Superior temporal gyrus (tissue), 1 donor: Measurements from ENCODE around the gene ARID3C.
A peak's percentile ranks its signal among the peaks of the same experiment; 100 is the strongest.
"Not testable (repeated sequence)": the region's sequence is repeated elsewhere in the genome, so short reads cannot be mapped to it uniquely, and the experiment has no call there.

Experiments used
- DNase-seq: peaks from one replicate; pipeline ENCODE4 v3.0.0-alpha.2; 2016; ENCODE audit errors: extremely low spot score

The ARID3C gene

GRCh38 chr9:34652602-34653000 lies 23.7 kb upstream of the ARID3C start:
- DNase-seq = peak; percentile 30

- peak; percentile 88 for DNase-seq
Observed at GRCh38 chr9:34651876-34652601, 23.2 kb upstream of the ARID3C start, which contains the start of gene IL11RA. Gene IL11RA (plus strand): TSS chr9:34652185. CDS start chr9:34655218, 3,033 bp downstream.

GRCh38 chr9:34651321-34651720 lies 22.5 kb upstream of the ARID3C start:
- DNase-seq = no peak

- DNase-seq = no peak
Observed at GRCh38 chr9:34650816-34651215, 21.9 kb upstream of the ARID3C start.

DNA sequence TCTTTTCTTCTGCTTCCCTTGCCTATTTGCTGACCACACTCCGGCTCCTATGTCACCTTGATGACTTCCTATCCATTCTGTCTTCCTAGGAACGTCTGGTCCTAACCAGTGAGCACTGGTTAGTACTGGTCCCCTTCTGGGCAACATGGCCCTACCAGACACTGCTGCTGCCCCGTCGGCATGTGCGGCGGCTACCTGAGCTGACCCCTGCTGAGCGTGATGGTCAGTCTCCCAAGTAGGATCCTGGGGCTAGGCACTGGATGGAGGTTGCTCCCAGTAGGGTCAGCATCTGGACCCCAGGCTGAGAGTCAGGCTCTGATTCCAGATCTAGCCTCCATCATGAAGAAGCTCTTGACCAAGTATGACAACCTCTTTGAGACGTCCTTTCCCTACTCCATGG lies 19.8 kb upstream of the ARID3C start:
- no peak for DNase-seq

GRCh38 chr9:34647651-34648050 lies 18.8 kb upstream of the ARID3C start:
- DNase-seq = no peak

- DNase-seq = no peak
Observed at GRCh38 chr9:34647084-34647403, 18.2 kb upstream of the ARID3C start.

DNA sequence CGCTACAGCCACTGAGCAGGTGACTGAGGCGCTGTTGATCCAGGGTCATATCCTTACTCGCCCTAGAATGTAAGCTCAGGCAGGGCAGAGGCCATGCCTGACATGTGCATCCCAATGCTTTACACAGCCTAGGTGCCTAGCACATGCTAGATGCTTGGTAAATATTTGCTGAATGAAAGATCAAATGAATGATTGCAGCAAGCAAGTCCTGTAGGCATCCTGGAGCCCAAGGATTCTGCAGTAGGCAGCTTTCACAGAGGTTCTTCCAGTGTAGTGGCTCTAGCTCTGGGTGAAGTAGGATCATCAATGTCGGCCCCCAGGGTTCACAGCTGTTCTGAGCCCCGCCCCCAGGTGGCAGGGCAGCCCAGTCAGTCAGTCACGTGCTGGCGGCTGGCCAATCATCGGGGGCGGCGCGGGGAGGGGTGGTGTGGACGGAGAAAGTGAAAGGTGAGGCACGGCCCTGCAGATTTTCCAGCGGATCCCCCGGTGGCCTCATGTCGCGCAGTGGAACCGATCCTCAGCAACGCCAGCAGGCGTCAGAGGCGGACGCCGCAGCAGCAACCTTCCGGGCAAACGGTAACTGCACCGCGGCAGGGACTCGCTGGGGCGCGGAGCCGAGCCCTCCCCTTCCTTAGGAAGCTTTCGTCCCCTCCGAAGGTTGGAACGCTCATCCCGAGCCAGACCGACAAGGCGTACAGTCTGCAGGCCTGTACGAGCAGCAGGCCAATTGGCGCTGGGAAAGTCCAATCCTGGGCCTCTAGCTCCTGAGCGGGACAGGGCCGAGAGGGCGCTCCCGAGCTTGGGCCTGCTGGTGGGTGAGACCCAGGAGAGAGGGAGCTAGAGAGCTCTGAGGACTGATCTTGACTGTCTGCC lies 17.6 kb upstream of the ARID3C start, which contains the start of gene GALT:
GALT (plus strand) TSS at position 465 of the 873 bp plus-strand sequence; CDS start at position 495, 30 bp downstream.
- peak; percentile 84 for DNase-seq

- no peak for DNase-seq
Observed at GRCh38 chr9:34644766-34645314, 16.0 kb upstream of the ARID3C start.

GRCh38 chr9:34642679-34643078 lies 13.8 kb upstream of the ARID3C start:
- DNase-seq = no peak

GRCh38 chr9:34639322-34639721 lies 10.5 kb upstream of the ARID3C start:
- not testable (repeated sequence) for DNase-seq

GRCh38 chr9:34638138-34638445 lies 9.2 kb upstream of the ARID3C start:
- DNase-seq = no peak

DNA sequence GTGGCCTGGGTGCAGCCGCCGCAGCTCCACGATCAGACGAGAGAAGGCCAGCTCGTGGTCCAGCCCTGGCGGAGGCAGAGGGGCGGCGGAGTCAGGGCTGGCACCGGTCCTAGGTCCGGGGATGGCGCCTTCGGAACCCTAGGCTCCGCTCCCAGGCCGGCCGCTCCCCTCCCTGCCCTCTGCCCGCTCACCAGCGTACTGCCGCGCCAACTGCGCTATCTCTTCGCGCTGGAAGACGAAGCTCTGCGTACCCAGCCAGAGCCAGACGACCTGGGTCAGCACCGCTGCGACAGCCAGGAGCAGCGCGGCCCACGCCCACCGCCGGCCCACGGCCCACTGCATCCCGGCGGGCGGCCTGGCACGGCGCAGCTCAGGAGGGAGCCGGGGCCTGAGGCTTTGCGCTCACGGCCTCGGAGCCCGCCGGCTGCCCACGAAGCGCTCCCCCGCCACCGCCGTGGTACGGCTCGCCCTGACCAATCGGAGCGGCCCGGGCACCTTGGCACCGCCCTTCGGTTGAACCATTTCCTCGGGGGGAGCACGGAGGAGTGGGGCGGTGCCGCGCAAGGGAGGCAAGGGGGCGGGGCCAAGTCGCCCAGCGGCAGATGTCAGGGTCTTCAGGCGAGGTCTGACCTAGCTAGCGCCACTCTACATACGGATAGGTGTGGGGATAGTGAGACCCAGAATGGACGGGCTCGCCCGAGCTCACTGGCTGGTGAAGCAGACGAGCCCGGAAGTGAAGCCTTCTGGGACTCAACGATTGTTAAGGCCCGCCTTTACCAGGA lies 8.7 kb upstream of the ARID3C start, which contains the start of gene SIGMAR1:
SIGMAR1 (minus strand) TSS at position 432 of the 782 bp plus-strand sequence; CDS start at position 342, 90 bp downstream.
- DNase-seq = peak; percentile 96

GRCh38 chr9:34636791-34637355 lies 8.0 kb upstream of the ARID3C start:
- DNase-seq = no peak

DNA sequence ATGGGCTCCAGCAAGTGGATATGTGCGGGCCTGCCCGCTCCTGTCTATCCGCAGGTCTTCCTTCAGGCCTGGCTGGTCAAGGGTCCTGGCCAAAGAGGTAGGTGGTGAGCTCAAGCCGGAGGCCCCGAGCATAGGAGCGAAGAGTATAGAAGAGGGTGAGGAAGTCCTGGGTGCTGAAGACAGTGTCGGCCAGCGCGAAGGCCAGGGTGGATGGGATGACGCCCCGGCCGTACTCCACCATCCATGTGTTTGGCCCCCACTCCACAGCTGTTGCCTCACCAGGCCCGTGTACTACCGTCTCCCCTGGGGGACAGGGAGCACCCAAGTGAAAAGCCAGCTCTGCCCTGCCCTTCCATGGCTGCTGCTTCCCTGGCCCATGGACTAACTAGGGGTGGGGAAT lies 6.7 kb upstream of the ARID3C start:
- no peak for DNase-seq

GRCh38 chr9:34634551-34635248 lies 5.8 kb upstream of the ARID3C start:
- DNase-seq = no peak

GRCh38 chr9:34633851-34634550 lies 5.1 kb upstream of the ARID3C start:
- DNase-seq = peak; percentile 87

DNA sequence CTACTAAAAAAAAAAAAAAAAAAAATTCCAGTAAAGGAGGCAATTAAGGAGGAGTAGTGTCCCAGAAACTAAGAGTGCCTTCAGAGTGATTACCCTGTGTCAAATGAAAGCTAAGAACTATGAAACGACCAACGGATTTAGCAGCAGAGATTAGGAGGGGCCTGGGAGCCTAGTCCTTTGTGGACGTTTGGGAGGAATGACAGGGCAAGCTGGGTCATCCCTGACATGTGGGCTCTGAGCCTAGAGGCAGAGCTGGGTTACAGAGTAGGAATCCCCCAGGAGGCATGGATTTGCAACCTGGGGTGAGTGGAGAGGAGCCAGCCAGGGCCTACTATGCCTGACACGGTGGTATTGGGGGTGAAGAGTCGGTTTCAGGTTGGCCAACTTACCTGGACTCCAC lies 4.3 kb upstream of the ARID3C start:
- no peak for DNase-seq

DNA sequence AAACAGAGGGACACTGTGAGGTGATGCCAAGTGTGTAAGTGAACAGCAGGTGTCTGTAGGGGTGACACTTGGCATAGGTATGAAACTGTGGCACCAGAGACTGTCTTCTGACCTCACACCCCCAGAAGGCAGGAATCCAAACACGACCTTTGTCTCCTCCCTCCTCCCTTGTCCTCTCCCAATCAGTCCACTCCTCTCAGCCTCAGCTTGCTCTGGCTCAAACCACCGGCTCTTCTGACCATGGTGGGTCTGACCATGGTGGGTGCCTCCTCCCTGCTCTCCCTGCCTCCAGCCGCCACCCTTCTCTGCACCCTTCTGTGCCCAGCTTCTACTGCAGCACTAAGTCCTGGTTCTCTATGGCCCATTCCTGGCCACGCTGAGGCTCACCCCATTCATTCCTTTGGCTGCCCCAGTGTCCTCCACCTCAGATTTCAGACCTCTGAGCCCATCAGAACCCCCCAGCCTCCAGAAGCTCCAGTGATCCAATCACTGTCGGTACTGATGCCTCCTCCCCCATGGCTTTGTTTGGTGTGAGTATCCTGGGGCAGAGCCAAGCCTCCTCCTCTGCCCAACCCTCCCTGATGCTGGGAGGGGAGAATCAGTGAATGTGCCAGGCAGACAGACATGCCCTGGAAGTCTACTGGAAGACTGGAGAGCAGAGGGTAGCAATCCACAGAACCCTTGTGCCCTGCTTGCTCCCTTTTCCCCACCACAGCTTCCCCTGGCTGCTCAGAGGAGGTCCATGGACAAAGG lies 1.7 kb upstream of the ARID3C start:
- DNase-seq = no peak

- DNase-seq = no peak
Observed at GRCh38 chr9:34629491-34629808, 584 bp upstream of the ARID3C start.
